Transverse colon (tissue), 4 donors: ENCODE results near the gene PDE8B. TPM values are rescaled to one million over a fixed set of nuclear protein-coding genes. Genes with fewer than 3 reads are reported as not detected.

Experiments used
- DNase-seq: peaks from one replicate; pipeline ENCODE4 v3.0.0-alpha.2; 2019
- H3K27ac ChIP-seq, 4 donors: fragments of 200-600 bp; sonication (generic); 2 replicates each; pipeline ENCODE4 v1.5.1; 2016 to 2018; ENCODE audit warnings: inconsistent platforms in 4 of 4
- H3K27me3 ChIP-seq: fragments of 200-600 bp; sonication (generic); 2 replicates; pipeline ENCODE4 v1.5.1; 2017; ENCODE audit warnings: inconsistent platforms
- H3K36me3 ChIP-seq, 4 donors: fragments of 200-600 bp; sonication (generic); 2 replicates each; pipeline ENCODE4 v1.5.1; 2017 to 2019; ENCODE audit warnings: inconsistent platforms in 4 of 4
- H3K4me1 ChIP-seq, 4 donors: fragments of 200-600 bp; sonication (generic); 2 replicates each; pipeline ENCODE4 v1.5.1; 2017 to 2020; ENCODE audit warnings: inconsistent platforms in 4 of 4
- H3K4me3 ChIP-seq, 4 donors: fragments of 200-600 bp; sonication (generic); 1 replicate in 1 of 4; 2 replicates in 3 of 4; pipeline versions ENCODE4 v1.5.1 to v1.6.1; 2017 to 2019; ENCODE audit warnings: inconsistent platforms in 4 of 4
- H3K9me3 ChIP-seq, 2 donors: fragments of 200-600 bp; sonication (generic); 2 replicates each; pipeline ENCODE4 v1.5.1; 2017 to 2019; ENCODE audit warnings: inconsistent platforms in 2 of 2
- EP300 ChIP-seq: sonication (generic); formaldehyde crosslinking; IDR thresholded peaks from one replicate; pipeline ENCODE4 v1.6.1; 2017; ENCODE audit warnings: antibody characterized with exemption, low read depth
- POLR2A ChIP-seq: fragments of 450-650 bp; IDR thresholded peaks from one replicate; pipeline ENCODE4 v1.6.1; 2016; ENCODE audit warnings: antibody characterized with exemption, mild to moderate bottlenecking, moderate library complexity
- POLR2AphosphoS5 ChIP-seq, 3 donors: sonication (generic); formaldehyde crosslinking; IDR thresholded peaks; one replicate each; pipeline ENCODE4 v1.6.1; 2016; ENCODE audit warnings: antibody characterized with exemption in 3 of 3
- WGBS, 2 donors: methylation state at CpG; one replicate each; pipeline ENCODE4 v1.1.5; 2018; ENCODE audit warnings: low coverage in 1 of 2; 5-methylcytosine and 5-hydroxymethylcytosine counted together
- in situ Hi-C, 4 donors: fragments of 200-750 bp; cut with MboI; loops; one replicate each; pipeline versions ENCODE4 v1.15.0 to v1.15.1; 2017; ENCODE audit warnings: low sequenced_read_pairs in 3 of 4, low pct_ligation_motif_present in 1 of 4, low pct_unique_long_range_greater_than_20kb in 1 of 4
- intact Hi-C: fragments of 100-400 bp; cut with DNase I; formaldehyde crosslinking; loops from one replicate; pipeline ENCODE4 v1.15.1; 2023; ENCODE audit warnings: low total_unique reads
- total RNA-seq, 4 donors: library from RNA; depleted of rRNA; stranded (reverse); fragments of >200 nt; gene quantifications; one replicate each; pipeline ENCODE4 v1.1.0, GENCODE V29; 2016
- TF ChIP-seq, protein P1 (sequence below), 5 experiments: fragments of 200-600 bp in 3 of 5; fragments of 450-650 bp in 2 of 5; sonication (generic) in 3 of 5; IDR thresholded peaks; 1 replicate in 2 of 5; 2 replicates in 3 of 5; pipeline ENCODE4 v1.5.1; 2016 to 2017; ENCODE audit warnings: antibody characterized with exemption in 5 of 5, inconsistent platforms in 3 of 5, mild to moderate bottlenecking in 2 of 5, moderate library complexity in 1 of 5

The PDE8B gene
- total RNA-seq, 4 donors from 2014 or later = 0.40 to 22.4 (median 1.2) TPM

DNA sequence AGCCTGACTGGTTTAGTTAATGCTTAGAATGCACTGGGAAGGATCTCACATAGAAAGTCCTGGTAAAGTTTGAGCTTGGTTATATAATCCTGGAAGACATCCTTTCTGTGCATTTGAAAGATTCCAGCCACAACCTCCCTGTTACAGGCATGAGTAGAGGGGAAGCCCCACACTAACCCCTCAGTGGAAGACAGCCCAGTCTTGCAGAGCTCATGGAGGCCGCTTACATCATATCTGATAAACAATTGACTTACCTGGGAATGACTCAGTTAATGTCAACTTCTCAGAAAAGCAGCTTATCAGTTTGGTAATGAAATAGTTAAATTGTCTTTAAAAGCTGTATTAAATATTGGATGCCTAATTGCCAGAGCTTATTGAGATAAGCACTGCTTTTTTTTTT is 28.1 kb upstream of the PDE8B start:
- H3K4me1 ChIP-seq = peaks cover 0 to 16% (median 15%) of the 10 kb centered on the region in 4 donors
- H3K27ac ChIP-seq = no peak overlapping the region
- TF ChIP-seq POLR2A = no peak
- TF ChIP-seq EP300 = no peak
- TF ChIP-seq, protein P1, sequence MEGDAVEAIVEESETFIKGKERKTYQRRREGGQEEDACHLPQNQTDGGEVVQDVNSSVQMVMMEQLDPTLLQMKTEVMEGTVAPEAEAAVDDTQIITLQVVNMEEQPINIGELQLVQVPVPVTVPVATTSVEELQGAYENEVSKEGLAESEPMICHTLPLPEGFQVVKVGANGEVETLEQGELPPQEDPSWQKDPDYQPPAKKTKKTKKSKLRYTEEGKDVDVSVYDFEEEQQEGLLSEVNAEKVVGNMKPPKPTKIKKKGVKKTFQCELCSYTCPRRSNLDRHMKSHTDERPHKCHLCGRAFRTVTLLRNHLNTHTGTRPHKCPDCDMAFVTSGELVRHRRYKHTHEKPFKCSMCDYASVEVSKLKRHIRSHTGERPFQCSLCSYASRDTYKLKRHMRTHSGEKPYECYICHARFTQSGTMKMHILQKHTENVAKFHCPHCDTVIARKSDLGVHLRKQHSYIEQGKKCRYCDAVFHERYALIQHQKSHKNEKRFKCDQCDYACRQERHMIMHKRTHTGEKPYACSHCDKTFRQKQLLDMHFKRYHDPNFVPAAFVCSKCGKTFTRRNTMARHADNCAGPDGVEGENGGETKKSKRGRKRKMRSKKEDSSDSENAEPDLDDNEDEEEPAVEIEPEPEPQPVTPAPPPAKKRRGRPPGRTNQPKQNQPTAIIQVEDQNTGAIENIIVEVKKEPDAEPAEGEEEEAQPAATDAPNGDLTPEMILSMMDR (IDR thresholded peaks at IDR 0.05) = no peak
- TF ChIP-seq POLR2AphosphoS5 (IDR thresholded peaks at IDR 0.05) = no peak
- H3K36me3 ChIP-seq = no peaks in the 10 kb centered on the region
- intact Hi-C loops = no loop called here
- no peaks in the 10 kb centered on the region for H3K9me3 ChIP-seq
- 88 to 100% methylated on average over 1 of the region's 1 CpG for WGBS, 2 donors
- in situ Hi-C loops = no loop called here
- H3K4me3 ChIP-seq = no peak overlapping the region
- peaks cover 26% of the 10 kb centered on the region for H3K27me3 ChIP-seq
- no peak for DNase-seq

DNA sequence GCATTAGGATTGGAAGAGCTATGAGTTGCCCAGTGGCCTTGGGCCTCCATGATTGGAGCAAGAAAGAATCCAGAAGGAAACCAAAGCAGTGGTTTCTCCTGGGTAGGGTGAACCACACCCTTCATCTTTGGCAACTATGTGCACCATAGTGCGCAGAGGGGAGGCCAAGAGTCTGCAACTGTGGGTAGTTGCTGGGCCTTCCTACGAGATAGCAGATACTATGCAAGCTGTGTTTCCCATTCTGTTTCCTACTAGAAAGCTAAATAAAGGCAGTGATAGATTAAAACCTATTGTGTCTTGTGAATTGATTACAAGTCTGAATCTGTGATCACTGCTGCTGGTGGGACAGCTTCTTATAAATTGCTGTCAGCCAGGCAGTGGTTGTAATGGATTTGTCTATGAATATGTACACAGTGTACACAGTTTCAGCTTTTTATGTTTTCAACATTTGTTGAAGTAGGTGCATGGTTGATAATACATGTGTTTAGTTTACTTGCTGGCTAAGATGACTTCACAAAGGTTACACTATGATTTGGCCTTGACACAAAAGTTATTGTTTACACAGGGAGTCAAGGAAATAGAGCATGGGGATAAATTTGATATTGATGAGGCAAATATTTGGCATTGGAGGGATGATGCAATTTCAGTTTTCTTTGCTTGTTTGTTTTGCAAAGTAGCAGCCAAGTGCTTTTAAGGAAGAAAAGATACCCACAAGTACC is 23.7 kb upstream of the PDE8B start:
- intact Hi-C loops = no loop called here
- TF ChIP-seq POLR2A = no peak
- no peak for TF ChIP-seq EP300
- TF ChIP-seq, protein P1 (IDR thresholded peaks at IDR 0.05) = no peak
- no peak for TF ChIP-seq POLR2AphosphoS5 (IDR thresholded peaks at IDR 0.05)
- DNase-seq = no peak
- Histone ChIP-seq H3K4me3 (no peak overlapping the region), H3K4me1 (peaks cover 0 to 2% (median 0%) of the 10 kb centered on the region in 4 donors), H3K27ac (no peak overlapping the region), H3K36me3 (no peaks in the 10 kb centered on the region), H3K9me3 (no peaks in the 10 kb centered on the region), H3K27me3 (no peaks in the 10 kb centered on the region)
- 78% methylated on average over 2 of the region's 2 CpGs; no CpG with 5 or more reads in 1 of the 2 donors for WGBS, 2 donors
- in situ Hi-C loops = no loop called here

DNA sequence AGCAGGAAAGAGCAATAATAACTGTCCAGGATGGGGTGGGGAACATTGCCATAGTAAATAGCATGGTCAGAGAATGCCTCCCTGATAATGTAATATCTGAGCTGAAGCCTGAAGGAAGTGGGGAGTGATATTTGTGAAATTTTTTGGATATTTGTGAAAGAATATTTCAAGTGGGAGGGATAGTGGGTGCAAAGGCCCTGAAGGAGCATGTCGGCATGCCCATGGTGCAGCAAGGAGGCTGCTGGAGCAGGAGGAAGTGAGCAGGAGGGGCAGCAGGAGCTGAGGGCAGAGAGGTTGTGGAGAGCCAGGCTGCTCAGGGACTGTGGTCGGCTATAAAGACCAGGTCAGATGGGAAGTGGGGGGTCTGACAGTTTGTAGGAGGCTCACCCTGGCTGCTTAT is 21.1 kb upstream of the PDE8B start:
- in situ Hi-C loops (no loop called here), intact Hi-C loops (no loop called here)
- 82 to 94% methylated on average over 2 of the region's 2 CpGs for WGBS, 2 donors
- Histone ChIP-seq H3K9me3 (no peaks in the 10 kb centered on the region), H3K27ac (no peak overlapping the region), H3K36me3 (no peaks in the 10 kb centered on the region), H3K4me1 (no peaks in the 10 kb centered on the region), H3K27me3 (no peaks in the 10 kb centered on the region), H3K4me3 (no peak overlapping the region)
- TF ChIP-seq POLR2AphosphoS5 (IDR thresholded peaks at IDR 0.05) = no peak
- no peak for DNase-seq

DNA sequence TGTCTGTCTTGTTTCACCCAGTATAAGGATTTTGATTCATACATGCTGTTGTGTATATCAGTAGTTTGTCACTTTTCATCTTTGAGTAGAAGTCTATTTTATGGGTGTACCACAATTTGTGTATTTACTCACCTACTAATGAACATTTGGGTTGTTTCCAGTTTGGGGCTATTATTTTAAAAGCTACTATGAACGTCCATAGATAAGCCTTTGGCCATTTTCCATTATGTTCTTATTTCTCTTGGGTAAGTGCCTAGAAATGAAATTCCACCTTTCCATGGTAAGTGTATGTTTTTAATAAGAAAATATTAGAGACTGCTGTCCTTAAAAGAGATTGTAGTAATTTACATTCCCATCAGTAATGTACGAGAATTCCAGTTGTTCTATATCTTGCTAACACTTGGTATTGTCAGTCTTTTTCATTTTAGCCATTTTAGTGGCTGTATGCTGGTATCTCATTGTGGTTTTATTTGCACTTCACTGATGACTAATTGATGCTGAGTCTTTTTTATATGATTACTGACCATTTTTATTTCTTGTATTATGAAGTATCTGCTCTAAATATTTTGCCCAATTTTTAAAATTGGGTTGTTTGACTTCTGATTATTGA is 17.9 kb upstream of the PDE8B start:
- WGBS, 2 donors = 52 to 63% methylated on average over 2 of the region's 2 CpGs
- in situ Hi-C loops = no loop called here
- DNase-seq = no peak
- H3K9me3 ChIP-seq = no peaks in the 10 kb centered on the region
- H3K27ac ChIP-seq = no peak overlapping the region
- H3K36me3 ChIP-seq = no peaks in the 10 kb centered on the region
- no peaks in the 10 kb centered on the region for H3K27me3 ChIP-seq
- intact Hi-C loops = no loop called here
- H3K4me3 ChIP-seq = no peak overlapping the region
- no peaks in the 10 kb centered on the region for H3K4me1 ChIP-seq
- no peak for TF ChIP-seq POLR2AphosphoS5 (IDR thresholded peaks at IDR 0.05)
- TF ChIP-seq EP300 = no peak
- no peak for TF ChIP-seq POLR2A
- TF ChIP-seq, protein P1 (IDR thresholded peaks at IDR 0.05) = no peak
